Effector CD8-positive, alpha-beta T cell (primary cell): ENCODE data around the gene AOAH.
"Not testable (repeated sequence)": the region's sequence is repeated elsewhere in the genome, so short reads cannot be mapped to it uniquely, and the experiment has no call there.

Experiments
- DNase-seq: peaks from one replicate; lab custom pipeline; 2025; lab: John Stamatoyannopoulos, UW

AOAH gene

GRCh38 chr7:36739351-36739750 is 15.1 kb upstream of the AOAH start:
- no peak for DNase-seq

GRCh38 chr7:36736899-36737211 is 12.6 kb upstream of the AOAH start:
- DNase-seq = no peak

- DNase-seq = no peak
Measured at GRCh38 chr7:36736090-36736898, 12.0 kb upstream of the AOAH start.

GRCh38 chr7:36735172-36735571 is 10.9 kb upstream of the AOAH start:
- no peak for DNase-seq

- DNase-seq = no peak
Measured at GRCh38 chr7:36734731-36735130, 10.4 kb upstream of the AOAH start.

- no peak for DNase-seq
Measured at GRCh38 chr7:36733411-36733810, 9.1 kb upstream of the AOAH start.

- no peak for DNase-seq
Measured at GRCh38 chr7:36732806-36733205, 8.5 kb upstream of the AOAH start.

GRCh38 chr7:36730046-36730445 is 5.8 kb upstream of the AOAH start:
- DNase-seq = no peak

- DNase-seq = no peak
Measured at GRCh38 chr7:36728143-36728542, 3.8 kb upstream of the AOAH start.

GRCh38 chr7:36726806-36727503 is 2.7 kb upstream of the AOAH start:
- DNase-seq = no peak

- no peak for DNase-seq
Measured at GRCh38 chr7:36726311-36726710, 2.0 kb upstream of the AOAH start.

- DNase-seq = no peak
Measured at GRCh38 chr7:36724996-36725395, 702 bp upstream of the AOAH start.

GRCh38 chr7:36723291-36723690 is 1.0 kb downstream of the AOAH start:
- no peak for DNase-seq

GRCh38 chr7:36719083-36719632 is 5.1 kb downstream of the AOAH start:
- no peak for DNase-seq

- no peak for DNase-seq
Measured at GRCh38 chr7:36717586-36717985, 6.7 kb downstream of the AOAH start.

GRCh38 chr7:36716802-36717201 is 7.5 kb downstream of the AOAH start:
- not testable (repeated sequence) for DNase-seq

GRCh38 chr7:36712015-36712414 is 12.3 kb downstream of the AOAH start:
- DNase-seq = no peak

- DNase-seq = no peak
Measured at GRCh38 chr7:36711256-36711655, 13.0 kb downstream of the AOAH start.

GRCh38 chr7:36710186-36710791 is 14.0 kb downstream of the AOAH start:
- DNase-seq = no peak

- no peak for DNase-seq
Measured at GRCh38 chr7:36708767-36709166, 15.5 kb downstream of the AOAH start.

- no peak for DNase-seq
Measured at GRCh38 chr7:36707898-36708297, 16.4 kb downstream of the AOAH start.

- DNase-seq = no peak
Measured at GRCh38 chr7:36707465-36707864, 16.8 kb downstream of the AOAH start.

- not testable (repeated sequence) for DNase-seq
Measured at GRCh38 chr7:36703860-36704259, 20.4 kb downstream of the AOAH start.
